ENCODE results near the gene FRMPD4.

GRCh38 chrX:12412561-12412960 is 274.3 kb downstream of the FRMPD4 start:
- TF ChIP-seq CTCF (IDR thresholded peaks at IDR 0.05; ENCODE audit: insufficient read depth, low read depth, low read length) (no peak), EZH2 (IDR thresholded peaks at IDR 0.05; ENCODE audit: insufficient read depth, low read length) (no peak)

Data from astrocyte (in vitro differentiated cells and primary cell).